SK-N-SH treated with all-trans-retinoic acid at 6 μM for 48 hours (cell line): ENCODE results near the gene CCER1.

Source experiments
- ARNTL ChIP-seq: fragments of 450-650 bp; formaldehyde crosslinking; IDR thresholded peaks from 2 replicates; pipeline ENCODE4 v1.5.0; 2020; ENCODE audit warnings: low read depth, mild to moderate bottlenecking, moderate library complexity, borderline replicate concordance
- GLIS3 ChIP-seq: fragments of 250-450 bp; sonication (Bioruptor Pico); IDR thresholded peaks from 2 replicates; pipeline ENCODE4 v1.5.0; 2020; ENCODE audit warnings: mild to moderate bottlenecking, moderate library complexity
- TF ChIP-seq, protein P1 (sequence below): fragments of 250-450 bp; sonication (Bioruptor Pico); IDR thresholded peaks from 2 replicates; pipeline ENCODE4 v1.8.0; 2021; ENCODE audit warnings: low read depth, mild to moderate bottlenecking, moderate library complexity, borderline replicate concordance

DNA sequence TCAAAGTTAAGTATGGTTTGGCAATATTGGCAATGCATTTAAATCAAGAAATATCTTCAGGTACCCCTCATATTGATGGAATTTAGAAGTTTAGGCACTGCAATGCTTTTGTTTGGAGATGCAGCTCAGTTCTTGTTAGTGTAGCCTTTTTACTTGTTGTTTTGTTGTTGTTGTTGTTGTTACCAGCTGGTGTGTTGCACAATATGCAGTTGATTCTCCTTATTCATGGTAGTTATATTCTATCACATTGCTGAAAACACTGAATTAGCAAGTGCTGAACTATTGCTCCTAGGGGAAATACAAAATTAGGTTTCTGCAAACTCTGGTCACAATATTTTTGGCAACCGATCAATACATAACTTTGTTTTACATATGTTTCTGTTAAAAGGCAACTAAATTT is 34.8 kb downstream of the CCER1 start:
- TF ChIP-seq, protein P1, sequence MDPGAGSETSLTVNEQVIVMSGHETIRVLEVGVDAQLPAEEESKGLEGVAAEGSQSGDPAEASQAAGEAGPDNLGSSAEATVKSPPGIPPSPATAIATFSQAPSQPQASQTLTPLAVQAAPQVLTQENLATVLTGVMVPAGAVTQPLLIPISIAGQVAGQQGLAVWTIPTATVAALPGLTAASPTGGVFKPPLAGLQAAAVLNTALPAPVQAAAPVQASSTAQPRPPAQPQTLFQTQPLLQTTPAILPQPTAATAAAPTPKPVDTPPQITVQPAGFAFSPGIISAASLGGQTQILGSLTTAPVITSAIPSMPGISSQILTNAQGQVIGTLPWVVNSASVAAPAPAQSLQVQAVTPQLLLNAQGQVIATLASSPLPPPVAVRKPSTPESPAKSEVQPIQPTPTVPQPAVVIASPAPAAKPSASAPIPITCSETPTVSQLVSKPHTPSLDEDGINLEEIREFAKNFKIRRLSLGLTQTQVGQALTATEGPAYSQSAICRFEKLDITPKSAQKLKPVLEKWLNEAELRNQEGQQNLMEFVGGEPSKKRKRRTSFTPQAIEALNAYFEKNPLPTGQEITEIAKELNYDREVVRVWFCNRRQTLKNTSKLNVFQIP, result no peak
- TF ChIP-seq GLIS3 (no peak), ARNTL (CRISPR knock-in tag) (no peak)
